Progenitor cell of endocrine pancreas (in vitro differentiated cells): ENCODE results near the gene LRGUK. TPM values are rescaled to one million over a fixed set of nuclear protein-coding genes. Genes with fewer than 3 reads are reported as not detected.

Experiments
- DNase-seq: peaks from one replicate; pipeline ENCODE4 v3.0.0; 2021; ENCODE audit warnings: low spot score; ENCODE audit not compliant: unreplicated experiment
- H3K27ac Mint-ChIP-seq: 2 replicates; pipeline ENCODE4 v1.8.0; 2021; ENCODE audit warnings: mild to moderate bottlenecking, moderate library complexity, mixed read lengths
- H3K27me3 Mint-ChIP-seq: 2 replicates; pipeline ENCODE4 v1.8.0; 2021; ENCODE audit warnings: mixed read lengths
- H3K36me3 Mint-ChIP-seq: 2 replicates; pipeline ENCODE4 v1.8.0; 2022; ENCODE audit warnings: mixed read lengths; ENCODE audit not compliant: insufficient read depth
- H3K4me1 Mint-ChIP-seq: 2 replicates; pipeline ENCODE4 v1.8.0; 2021; ENCODE audit warnings: low read depth, mixed read lengths
- H3K4me3 Mint-ChIP-seq: 2 replicates; pipeline ENCODE4 v1.8.0; 2021; ENCODE audit warnings: low read depth, mild to moderate bottlenecking, moderate library complexity, mixed read lengths
- H3K9me3 Mint-ChIP-seq: 2 replicates; pipeline ENCODE4 v1.8.0; 2021; ENCODE audit warnings: low read depth, mixed read lengths
- total RNA-seq: library from RNA; stranded (reverse); gene quantifications from 2 replicates; pipeline ENCODE4 v1.2.1, GENCODE V29; 2021
- TF ChIP-seq, protein P1 (sequence below): fragments of 200-600 bp; sonication (generic); IDR thresholded peaks from one replicate; pipeline ENCODE4 v1.5.0; 2021; ENCODE audit warnings: antibody characterized with exemption, mild to moderate bottlenecking; ENCODE audit not compliant: unreplicated experiment

Gene LRGUK
- total RNA-seq, 1 donor from 2014 or later, result 2.6 TPM

DNA sequence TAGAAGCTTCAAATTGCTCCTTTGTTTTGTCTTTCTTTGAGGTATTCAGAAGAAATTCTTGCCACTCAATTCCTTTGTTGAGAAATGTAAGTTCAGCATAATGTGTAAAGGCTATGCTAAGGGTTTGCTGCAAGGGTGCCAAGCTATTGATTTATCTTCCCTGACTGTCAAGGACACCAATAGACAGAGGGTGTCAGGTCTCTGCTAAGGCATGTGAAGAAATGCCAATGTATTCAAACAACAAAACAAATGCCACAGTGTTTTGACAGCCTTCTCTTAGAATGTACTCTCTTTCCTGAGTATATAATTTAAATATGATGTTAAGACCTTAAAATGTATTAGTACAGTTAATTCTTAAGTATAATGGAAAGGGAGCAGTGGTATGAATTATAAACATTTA lies 62.4 kb downstream of the LRGUK start:
- TF ChIP-seq, protein P1, sequence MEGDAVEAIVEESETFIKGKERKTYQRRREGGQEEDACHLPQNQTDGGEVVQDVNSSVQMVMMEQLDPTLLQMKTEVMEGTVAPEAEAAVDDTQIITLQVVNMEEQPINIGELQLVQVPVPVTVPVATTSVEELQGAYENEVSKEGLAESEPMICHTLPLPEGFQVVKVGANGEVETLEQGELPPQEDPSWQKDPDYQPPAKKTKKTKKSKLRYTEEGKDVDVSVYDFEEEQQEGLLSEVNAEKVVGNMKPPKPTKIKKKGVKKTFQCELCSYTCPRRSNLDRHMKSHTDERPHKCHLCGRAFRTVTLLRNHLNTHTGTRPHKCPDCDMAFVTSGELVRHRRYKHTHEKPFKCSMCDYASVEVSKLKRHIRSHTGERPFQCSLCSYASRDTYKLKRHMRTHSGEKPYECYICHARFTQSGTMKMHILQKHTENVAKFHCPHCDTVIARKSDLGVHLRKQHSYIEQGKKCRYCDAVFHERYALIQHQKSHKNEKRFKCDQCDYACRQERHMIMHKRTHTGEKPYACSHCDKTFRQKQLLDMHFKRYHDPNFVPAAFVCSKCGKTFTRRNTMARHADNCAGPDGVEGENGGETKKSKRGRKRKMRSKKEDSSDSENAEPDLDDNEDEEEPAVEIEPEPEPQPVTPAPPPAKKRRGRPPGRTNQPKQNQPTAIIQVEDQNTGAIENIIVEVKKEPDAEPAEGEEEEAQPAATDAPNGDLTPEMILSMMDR, result no peak
- Mint-ChIP-seq H3K4me1 (no peaks in the 10 kb centered on the region), H3K27ac (no peak overlapping the region), H3K4me3 (no peak overlapping the region), H3K9me3 (no peaks in the 10 kb centered on the region), H3K27me3 (no peaks in the 10 kb centered on the region), H3K36me3 (no peaks in the 10 kb centered on the region)
- no peak for DNase-seq

DNA sequence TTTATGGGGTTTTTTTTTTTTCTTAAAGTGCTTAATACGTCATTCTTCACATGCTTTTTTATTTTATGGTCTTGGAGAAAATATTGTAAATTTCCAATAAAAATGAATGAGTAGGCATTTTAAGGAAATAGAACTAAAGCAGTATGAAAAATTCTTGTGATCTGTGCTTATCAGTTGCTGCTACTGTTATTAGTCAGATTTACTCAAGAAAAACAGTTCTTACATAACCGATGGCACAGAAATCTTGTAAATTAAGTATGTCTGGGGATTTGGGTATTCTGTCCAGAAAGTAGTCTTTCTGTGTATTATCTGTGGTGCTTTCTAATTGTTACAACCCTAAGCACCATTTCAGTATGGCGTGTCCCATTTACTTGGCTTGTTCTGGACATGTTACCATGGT lies 64.7 kb downstream of the LRGUK start:
- Mint-ChIP-seq H3K4me1 (no peaks in the 10 kb centered on the region), H3K9me3 (no peaks in the 10 kb centered on the region), H3K4me3 (no peak overlapping the region), H3K27me3 (no peaks in the 10 kb centered on the region), H3K27ac (no peak overlapping the region), H3K36me3 (peaks cover 1% of the 10 kb centered on the region)
- DNase-seq, result no peak
- TF ChIP-seq, protein P1, result no peak

DNA sequence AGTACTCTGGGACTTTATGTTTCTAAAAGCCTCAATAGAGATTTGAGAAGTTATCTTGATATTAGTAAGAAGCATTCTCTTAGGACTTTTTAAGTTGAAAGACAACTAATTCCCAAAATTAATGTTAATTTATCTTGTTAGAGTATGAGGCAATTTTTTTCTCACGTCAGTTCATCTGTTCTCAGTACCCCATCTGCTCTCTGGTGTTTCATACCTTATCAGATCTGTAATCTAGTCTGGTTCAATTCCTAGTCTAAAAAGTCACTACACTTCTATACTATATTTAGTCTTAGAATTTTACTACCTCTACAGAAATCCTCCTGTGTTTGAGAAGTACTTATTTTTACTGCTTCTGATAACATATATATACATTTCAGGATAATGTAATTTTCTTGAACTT lies 66.1 kb downstream of the LRGUK start:
- Mint-ChIP-seq H3K27me3 (no peaks in the 10 kb centered on the region), H3K36me3 (peaks cover 1% of the 10 kb centered on the region), H3K27ac (no peak overlapping the region), H3K4me1 (peaks cover 1% of the 10 kb centered on the region), H3K4me3 (no peak overlapping the region), H3K9me3 (no peaks in the 10 kb centered on the region)
- DNase-seq, result no peak
- TF ChIP-seq, protein P1, result no peak

GRCh38 chr7:134195252-134195651 lies 68.1 kb downstream of the LRGUK start:
- Mint-ChIP-seq H3K4me1 (peaks cover 1% of the 10 kb centered on the region), H3K4me3 (no peak overlapping the region), H3K9me3 (no peaks in the 10 kb centered on the region), H3K27ac (no peak overlapping the region), H3K27me3 (no peaks in the 10 kb centered on the region), H3K36me3 (peaks cover 1% of the 10 kb centered on the region)
- no peak for DNase-seq
- TF ChIP-seq, protein P1, result no peak

DNA sequence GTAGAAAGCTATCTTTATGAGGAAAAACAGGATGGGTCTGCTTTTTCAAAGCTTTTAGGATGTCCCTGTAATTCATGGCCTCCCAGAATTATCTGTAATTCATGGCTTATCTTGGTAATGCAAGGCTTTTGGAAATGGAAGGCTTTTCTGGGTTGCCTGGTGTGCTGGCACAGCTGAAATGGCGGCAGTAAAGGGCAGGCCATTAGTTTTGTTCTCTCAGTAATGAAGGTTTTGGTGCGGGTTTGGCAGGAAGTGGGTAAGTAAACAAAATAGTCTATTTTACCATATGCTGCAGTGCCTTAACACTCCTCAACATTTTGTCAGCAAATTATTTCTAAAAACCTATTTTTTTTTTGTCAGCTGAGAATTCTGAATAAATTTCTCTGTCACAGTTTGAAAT lies 69.3 kb downstream of the LRGUK start:
- Mint-ChIP-seq H3K27me3 (no peaks in the 10 kb centered on the region), H3K4me1 (peaks cover 1% of the 10 kb centered on the region), H3K9me3 (no peaks in the 10 kb centered on the region), H3K27ac (no peak overlapping the region), H3K4me3 (no peak overlapping the region), H3K36me3 (peaks cover 1% of the 10 kb centered on the region)
- DNase-seq, result no peak
- TF ChIP-seq, protein P1, result no peak
